Measurements from ENCODE around the gene ACR. TPM values are rescaled to one million over a fixed set of nuclear protein-coding genes. Genes with fewer than 3 reads are reported as not detected.

The ACR gene
- total and polyA plus RNA-seq, 2 of the 8 experiments (the other 6 are each of a cell fraction or from before 2014, with no cell fraction given): 0.56 TPM; not detected in 1

- Histone ChIP-seq H2AK5ac (ENCODE audit: low read depth, low read length) (no peak overlapping the region), H3K27me3 (replicated peaks in 1 of 4; ENCODE audit: control insufficient read depth in 3 of 4, extremely low read depth in 1 of 4, insufficient read depth in 3 of 4, low read length in 3 of 4) (peaks cover 2 to 12% (median 5%) of the 10 kb centered on the region in 4 experiments; a peak in 6 of 7 replicates), H3K36me3 (ENCODE audit: control insufficient read depth in 2 of 4, insufficient read depth in 4 of 4, low read length in 3 of 4) (peaks cover 0 to 2% (median 0%) of the 10 kb centered on the region in 4 experiments; a peak in 1 of 8 replicates), H3K23me2 (ENCODE audit: low read depth, low read length) (peaks cover 2% of the 10 kb centered on the region; the same call in 1 of the 2 replicates), H3K27ac (ENCODE audit: low read depth, low read length) (no peak overlapping the region), H3K4me3 (ENCODE audit: extremely low read depth in 1 of 4, insufficient read depth in 2 of 4, low read depth in 3 of 4, low read length in 4 of 4) (no peak overlapping the region), H3K4me2 (ENCODE audit: insufficient read depth in 1 of 2, low read depth in 2 of 2, low read length in 2 of 2) (no peak overlapping the region), H3K56ac (replicated peaks; ENCODE audit: insufficient read length, low read depth, low read length) (no peak overlapping the region), H2BK120ac (replicated peaks; ENCODE audit: low read depth, low read length) (no peak overlapping the region), H3K9me3 (ENCODE audit: insufficient read depth in 2 of 2, low read depth in 1 of 2, low read length in 1 of 2) (no peaks in the 10 kb centered on the region), H2BK20ac (ENCODE audit: low read length) (no peak overlapping the region), H3K23ac (ENCODE audit: insufficient read length) (no peak overlapping the region), H4K5ac (ENCODE audit: insufficient read length, low read depth, low read length) (no peak overlapping the region), H4K8ac (ENCODE audit: extremely low read depth, insufficient read depth, low read length) (no peak overlapping the region), H4K20me1 (replicated peaks in 1 of 2; ENCODE audit: control insufficient read depth in 1 of 2, insufficient read depth in 2 of 2, low read length in 2 of 2) (peaks cover 4 to 26% of the 10 kb centered on the region in 2 experiments), H3K79me2 (ENCODE audit: control insufficient read depth in 1 of 2, insufficient read depth in 2 of 2, low read length in 2 of 2) (no peaks in the 10 kb centered on the region), H3K18ac (ENCODE audit: extremely low read depth, low read length) (no peak overlapping the region), H3K4ac (replicated peaks; ENCODE audit: insufficient read length, low read depth, low read length) (no peak overlapping the region), H3K14ac (ENCODE audit: insufficient read length) (no peak overlapping the region), H3K4me1 (replicated peaks in 1 of 4; ENCODE audit: control insufficient read depth in 3 of 4, insufficient read depth in 4 of 4, low read length in 3 of 4) (peaks cover 0 to 11% (median 3%) of the 10 kb centered on the region in 4 experiments; a peak in 4 of 7 replicates), H3K79me1 (ENCODE audit: low read depth, low read length) (no peaks in the 10 kb centered on the region), H2BK12ac (ENCODE audit: low read depth, low read length) (no peak overlapping the region), H2AFZ (ENCODE audit: low read length) (no peak overlapping the region), H2BK5ac (ENCODE audit: low read depth, low read length) (no peak overlapping the region), H2BK15ac (ENCODE audit: low read length) (no peak overlapping the region), H4K91ac (replicated peaks; ENCODE audit: insufficient read length, low read length) (no peak overlapping the region), H3K9ac (replicated peaks in 1 of 4; ENCODE audit: extremely low read depth in 1 of 4, low read depth in 3 of 4, low read length in 3 of 4) (no peak overlapping the region)
- FAIRE-seq (no peak), DNase-seq (ENCODE audit: low read depth in 1 of 2, low spot score in 2 of 2) (no peak)
- CTCF ChIA-PET (ENCODE audit: partially characterized antibody): interaction anchor here (0.7 to 2.7 kb wide), 15 partner anchors 9 to 162 kb away, joined by 3 to 14 read pairs (median 3); partner anchors contain the start of gene ARSA
- POLR2A ChIA-PET (ENCODE audit: partially characterized antibody): interaction anchor here (1.3 kb wide), 1 partner anchor 61 kb away, joined by 3 read pairs; no protein-coding TSS in a partner anchor
- TF ChIP-seq SP2 (IDR thresholded peaks at IDR 0.05; ENCODE audit: low read length): no peak
- TF ChIP-seq HDAC2 (IDR thresholded peaks at IDR 0.05; ENCODE audit: borderline replicate concordance in 1 of 2, low read depth in 2 of 2, low read length in 2 of 2): no peak
- 86% methylated on average over 20 of the region's 20 CpGs; no CpG with 5 or more reads in 1 of the 2 experiments for WGBS, 2 experiments (ENCODE audit: extremely low coverage in 1 of 2, insufficient coverage in 1 of 2, insufficient read length in 1 of 2, insufficient replicate concordance in 2 of 2, low coverage in 1 of 2, low lambda C conversion rate in 2 of 2, missing lambda C conversion rate in 1 of 2)
These were observed 34.9 kb upstream of the ACR start for GRCh38 chr22:50702821-50703725.

Data from H1 (cell line).